ENCODE measurements around the gene IFNAR1. TPM values are rescaled to one million over a fixed set of nuclear protein-coding genes. Genes with fewer than 3 reads are reported as not detected.

The IFNAR1 gene
- total and polyA plus RNA-seq, 2 donors (not counting 1 experiment from before 2014, with no cell fraction given): 17.5 to 23.1 TPM

DNA sequence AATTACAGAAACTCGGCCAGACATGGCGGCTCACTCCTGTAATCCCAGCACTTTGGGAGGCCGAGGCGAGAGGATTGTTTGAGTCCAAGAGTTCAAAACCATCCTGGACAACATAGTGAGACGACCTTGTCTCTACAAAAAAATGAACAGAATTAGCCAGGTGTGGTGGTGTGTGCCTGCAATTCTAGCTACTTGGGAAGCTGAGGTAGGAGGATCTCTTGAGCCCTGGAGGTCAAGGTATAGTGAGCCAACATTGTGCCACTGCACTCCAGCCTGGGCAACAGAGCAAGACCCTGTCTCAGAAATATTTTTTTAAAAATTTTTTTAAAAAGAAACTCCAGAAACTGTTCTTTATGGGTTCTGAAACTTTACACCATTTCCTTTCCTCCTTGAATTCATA lies 40.1 kb downstream of the IFNAR1 start:
- Histone ChIP-seq H3K4me1 (ENCODE audit: control insufficient read depth, extremely low read depth, insufficient read depth, low read length) (peaks cover 5% of the 10 kb centered on the region), H3K4me2 (ENCODE audit: extremely low read depth, insufficient read depth, low read length) (no peak overlapping the region), H3K27me3 (ENCODE audit: control insufficient read depth, insufficient read depth, low read length) (no peaks in the 10 kb centered on the region), H2AFZ (ENCODE audit: low read length) (no peak overlapping the region), H3K9ac (ENCODE audit: insufficient read depth, low read length) (no peak overlapping the region), H3K4me3 (replicated peaks in 1 of 4; ENCODE audit: control extremely low read depth in 1 of 4, insufficient read depth in 1 of 4, low read depth in 3 of 4, low read length in 4 of 4) (no peak overlapping the region), H3K36me3 (ENCODE audit: control insufficient read depth, insufficient read depth, low read length) (no peaks in the 10 kb centered on the region), H3K79me2 (ENCODE audit: control insufficient read depth, insufficient read depth, low read length) (no peaks in the 10 kb centered on the region), H4K20me1 (ENCODE audit: control insufficient read depth, extremely low read depth, insufficient read depth, low read length) (no peaks in the 10 kb centered on the region), H3K9me3 (ENCODE audit: control insufficient read depth, insufficient read depth, low read depth, low read length) (no peaks in the 10 kb centered on the region), H3K27ac (ENCODE audit: insufficient read depth, low read length) (no peak overlapping the region)
- TF ChIP-seq EZH2 (IDR thresholded peaks at IDR 0.05; ENCODE audit: low read length, missing control alignments): no peak
- TF ChIP-seq, protein P1, sequence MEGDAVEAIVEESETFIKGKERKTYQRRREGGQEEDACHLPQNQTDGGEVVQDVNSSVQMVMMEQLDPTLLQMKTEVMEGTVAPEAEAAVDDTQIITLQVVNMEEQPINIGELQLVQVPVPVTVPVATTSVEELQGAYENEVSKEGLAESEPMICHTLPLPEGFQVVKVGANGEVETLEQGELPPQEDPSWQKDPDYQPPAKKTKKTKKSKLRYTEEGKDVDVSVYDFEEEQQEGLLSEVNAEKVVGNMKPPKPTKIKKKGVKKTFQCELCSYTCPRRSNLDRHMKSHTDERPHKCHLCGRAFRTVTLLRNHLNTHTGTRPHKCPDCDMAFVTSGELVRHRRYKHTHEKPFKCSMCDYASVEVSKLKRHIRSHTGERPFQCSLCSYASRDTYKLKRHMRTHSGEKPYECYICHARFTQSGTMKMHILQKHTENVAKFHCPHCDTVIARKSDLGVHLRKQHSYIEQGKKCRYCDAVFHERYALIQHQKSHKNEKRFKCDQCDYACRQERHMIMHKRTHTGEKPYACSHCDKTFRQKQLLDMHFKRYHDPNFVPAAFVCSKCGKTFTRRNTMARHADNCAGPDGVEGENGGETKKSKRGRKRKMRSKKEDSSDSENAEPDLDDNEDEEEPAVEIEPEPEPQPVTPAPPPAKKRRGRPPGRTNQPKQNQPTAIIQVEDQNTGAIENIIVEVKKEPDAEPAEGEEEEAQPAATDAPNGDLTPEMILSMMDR (conservative IDR thresholded peaks at IDR 0.05 in 1 of 2, IDR thresholded peaks at IDR 0.05 in 1 of 2; ENCODE audit: low read depth in 1 of 2, low read length in 2 of 2): no peak
- DNase-seq (ENCODE audit: low read depth in 2 of 2): no peak

DNA sequence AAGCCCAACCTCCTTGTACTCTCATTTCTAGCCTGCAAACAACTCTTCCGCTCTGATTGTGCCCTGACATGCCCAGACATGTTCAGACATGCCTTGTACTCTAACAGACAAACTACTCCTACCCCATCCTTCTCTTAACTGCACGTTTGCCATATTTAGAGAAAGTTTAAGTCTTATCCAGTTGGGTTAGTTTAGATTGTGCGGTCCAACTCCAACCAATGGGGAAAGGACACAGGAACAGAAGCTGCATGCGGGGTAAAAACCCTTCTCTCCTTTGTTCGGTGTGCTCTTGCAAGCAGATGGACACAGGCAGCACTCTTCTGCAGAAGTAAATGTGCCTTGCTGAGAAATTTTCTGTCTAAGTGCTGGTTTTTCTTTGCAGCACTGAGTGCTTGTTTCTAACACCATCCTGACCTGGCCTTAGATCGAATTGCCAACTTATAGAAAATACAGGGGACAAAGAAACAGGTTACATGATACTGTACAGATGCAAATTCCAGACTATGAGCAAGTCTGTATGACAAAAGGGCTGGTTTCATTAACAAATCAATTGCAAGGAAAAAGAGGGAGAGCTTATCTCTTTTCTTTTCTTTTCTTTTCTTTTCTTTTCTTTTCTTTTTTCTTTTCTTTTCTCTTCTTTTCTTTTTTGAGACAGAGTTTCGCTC lies 42.7 kb downstream of the IFNAR1 start:
- no peaks in the 10 kb centered on the region for H3K36me3 ChIP-seq (ENCODE audit: control insufficient read depth, insufficient read depth, low read length)
- H3K9ac ChIP-seq (ENCODE audit: insufficient read depth, low read length): no peak overlapping the region
- H4K20me1 ChIP-seq (ENCODE audit: control insufficient read depth, extremely low read depth, insufficient read depth, low read length): no peaks in the 10 kb centered on the region
- H3K4me3 ChIP-seq (replicated peaks in 1 of 4; ENCODE audit: control extremely low read depth in 1 of 4, insufficient read depth in 1 of 4, low read depth in 3 of 4, low read length in 4 of 4): no peak overlapping the region
- TF ChIP-seq, protein P1 (conservative IDR thresholded peaks at IDR 0.05 in 1 of 2, IDR thresholded peaks at IDR 0.05 in 1 of 2; ENCODE audit: low read depth in 1 of 2, low read length in 2 of 2): no peak
- no peak for TF ChIP-seq EZH2 (IDR thresholded peaks at IDR 0.05; ENCODE audit: low read length, missing control alignments)
- H2AFZ ChIP-seq (ENCODE audit: low read length): no peak overlapping the region
- H3K4me1 ChIP-seq (ENCODE audit: control insufficient read depth, extremely low read depth, insufficient read depth, low read length): no peaks in the 10 kb centered on the region
- DNase-seq (ENCODE audit: low read depth in 2 of 2): no peak
- no peak overlapping the region for H3K4me2 ChIP-seq (ENCODE audit: extremely low read depth, insufficient read depth, low read length)
- H3K27ac ChIP-seq (ENCODE audit: insufficient read depth, low read length): no peak overlapping the region
- no peaks in the 10 kb centered on the region for H3K79me2 ChIP-seq (ENCODE audit: control insufficient read depth, insufficient read depth, low read length)
- H3K27me3 ChIP-seq (ENCODE audit: control insufficient read depth, insufficient read depth, low read length): peaks cover 3% of the 10 kb centered on the region
- no peaks in the 10 kb centered on the region for H3K9me3 ChIP-seq (ENCODE audit: control insufficient read depth, insufficient read depth, low read depth, low read length)

- TF ChIP-seq, protein P1 (conservative IDR thresholded peaks at IDR 0.05 in 1 of 2, IDR thresholded peaks at IDR 0.05 in 1 of 2; ENCODE audit: low read depth in 1 of 2, low read length in 2 of 2): no peak
- no peak for TF ChIP-seq EZH2 (IDR thresholded peaks at IDR 0.05; ENCODE audit: low read length, missing control alignments)
- H3K4me2 ChIP-seq (ENCODE audit: extremely low read depth, insufficient read depth, low read length): no peak overlapping the region
These were observed 43.4 kb downstream of the IFNAR1 start for GRCh38 chr21:33368124-33368523.

More at GRCh38 chr21:33368124-33368523, 43.4 kb downstream of the IFNAR1 start:
- no peak for DNase-seq (ENCODE audit: low read depth in 2 of 2)
- no peaks in the 10 kb centered on the region for H4K20me1 ChIP-seq (ENCODE audit: control insufficient read depth, extremely low read depth, insufficient read depth, low read length)
- H3K79me2 ChIP-seq (ENCODE audit: control insufficient read depth, insufficient read depth, low read length): no peaks in the 10 kb centered on the region
- H3K27me3 ChIP-seq (ENCODE audit: control insufficient read depth, insufficient read depth, low read length): peaks cover 3% of the 10 kb centered on the region
- H2AFZ ChIP-seq (ENCODE audit: low read length): no peak overlapping the region
- H3K36me3 ChIP-seq (ENCODE audit: control insufficient read depth, insufficient read depth, low read length): no peaks in the 10 kb centered on the region
- H3K9ac ChIP-seq (ENCODE audit: insufficient read depth, low read length): no peak overlapping the region
- no peaks in the 10 kb centered on the region for H3K4me1 ChIP-seq (ENCODE audit: control insufficient read depth, extremely low read depth, insufficient read depth, low read length)
- no peak overlapping the region for H3K4me3 ChIP-seq (replicated peaks in 1 of 4; ENCODE audit: control extremely low read depth in 1 of 4, insufficient read depth in 1 of 4, low read depth in 3 of 4, low read length in 4 of 4)
- H3K27ac ChIP-seq (ENCODE audit: insufficient read depth, low read length): no peak overlapping the region
- H3K9me3 ChIP-seq (ENCODE audit: control insufficient read depth, insufficient read depth, low read depth, low read length): no peaks in the 10 kb centered on the region

All from fibroblast of lung (primary cell).